Femur (tissue), 1 donor: ENCODE data around the gene NOXRED1.
A peak's percentile ranks its signal among the peaks of the same experiment; 100 is the strongest.

Experiments
- DNase-seq: peaks from one replicate; pipeline ENCODE4 v3.0.0-alpha.2; 2017

The NOXRED1 gene

GRCh38 chr14:77406718-77407117 lies 16.6 kb downstream of the NOXRED1 start:
- peak; percentile 26 for DNase-seq

- no peak for DNase-seq
Observed at GRCh38 chr14:77406086-77406485, 17.2 kb downstream of the NOXRED1 start.

- no peak for DNase-seq
Observed at GRCh38 chr14:77403768-77404167, 19.6 kb downstream of the NOXRED1 start.

- no peak for DNase-seq
Observed at GRCh38 chr14:77400216-77400615, 23.1 kb downstream of the NOXRED1 start.

- DNase-seq: no peak
Observed at GRCh38 chr14:77390188-77390587, 33.1 kb downstream of the NOXRED1 start.

GRCh38 chr14:77378701-77379100 lies 44.6 kb downstream of the NOXRED1 start:
- DNase-seq: no peak

- no peak for DNase-seq
Observed at GRCh38 chr14:77377502-77377844, 45.9 kb downstream of the NOXRED1 start.

- peak; percentile 93 for DNase-seq
Observed at GRCh38 chr14:77376771-77377501, 46.4 kb downstream of the NOXRED1 start, which contains the start of the genes SAMD15 and TMED8. Gene SAMD15 (plus strand): TSS chr14:77377379. CDS start chr14:77377419, 40 bp downstream. Gene TMED8 (minus strand): TSS chr14:77377094. CDS start chr14:77377053, 41 bp downstream.

- peak; percentile 37 for DNase-seq
Observed at GRCh38 chr14:77375973-77376770, 47.2 kb downstream of the NOXRED1 start.

GRCh38 chr14:77375164-77375950 lies 48.0 kb downstream of the NOXRED1 start:
- no peak for DNase-seq

- DNase-seq: no peak
Observed at GRCh38 chr14:77372304-77372841, 51.0 kb downstream of the NOXRED1 start.

- DNase-seq: no peak
Observed at GRCh38 chr14:77369285-77369684, 54.0 kb downstream of the NOXRED1 start.

GRCh38 chr14:77364146-77364545 lies 59.2 kb downstream of the NOXRED1 start:
- DNase-seq: no peak

- DNase-seq: no peak
Observed at GRCh38 chr14:77359626-77360025, 63.7 kb downstream of the NOXRED1 start.

- DNase-seq: no peak
Observed at GRCh38 chr14:77356899-77357298, 66.4 kb downstream of the NOXRED1 start.

GRCh38 chr14:77355811-77356210 lies 67.5 kb downstream of the NOXRED1 start:
- DNase-seq: no peak

GRCh38 chr14:77353469-77354141 lies 69.7 kb downstream of the NOXRED1 start:
- no peak for DNase-seq

GRCh38 chr14:77347751-77348150 lies 75.6 kb downstream of the NOXRED1 start:
- no peak for DNase-seq

GRCh38 chr14:77346495-77346894 lies 76.8 kb downstream of the NOXRED1 start:
- no peak for DNase-seq

- no peak for DNase-seq
Observed at GRCh38 chr14:77344377-77344996, 78.8 kb downstream of the NOXRED1 start.
